Peyer's patch (tissue), 4 donors: ENCODE data around the gene FBXO36. TPM values are rescaled to one million over a fixed set of nuclear protein-coding genes. Genes with fewer than 3 reads are reported as not detected.

Experiments
- DNase-seq, 3 donors: peaks; one replicate each; pipeline ENCODE4 v3.0.0-alpha.2; 2017 to 2019
- H3K27ac ChIP-seq, 4 donors: fragments of 200-600 bp; sonication (generic); one replicate each; pipeline ENCODE4 v1.5.1; 2016 to 2019
- H3K27me3 ChIP-seq, 2 donors: fragments of 200-600 bp; sonication (generic); one replicate each; pipeline ENCODE4 v1.5.1; 2019
- H3K36me3 ChIP-seq, 3 donors: fragments of 200-600 bp; sonication (generic); one replicate each; pipeline ENCODE4 v1.5.1; 2016 to 2019
- H3K4me1 ChIP-seq, 4 donors: fragments of 200-600 bp; sonication (generic); one replicate each; pipeline ENCODE4 v1.5.1; 2016 to 2019
- H3K4me3 ChIP-seq, 4 donors: fragments of 200-600 bp; sonication (generic); 1 replicate in 3 of 4; 2 replicates in 1 of 4; pipeline ENCODE4 v1.5.1; 2016 to 2019; ENCODE audit warnings: mild to moderate bottlenecking in 1 of 4
- H3K9me3 ChIP-seq, 4 donors: fragments of 200-600 bp; sonication (generic); one replicate each; pipeline ENCODE4 v1.5.1; 2016 to 2019; ENCODE audit warnings: mild to moderate bottlenecking in 1 of 4
- POLR2A ChIP-seq, 2 donors: fragments of 450-650 bp; IDR thresholded peaks; one replicate each; pipeline ENCODE4 v1.5.1; 2017; ENCODE audit warnings: antibody characterized with exemption in 2 of 2, mild to moderate bottlenecking in 2 of 2, moderate library complexity in 2 of 2
- total RNA-seq, 4 donors: library from RNA; depleted of rRNA; stranded (reverse); fragments of >200 nt; gene quantifications; one replicate each; pipeline ENCODE4 v1.1.0, GENCODE V29; 2016
- TF ChIP-seq, protein P1 (sequence below), 6 experiments: fragments of 450-650 bp in 4 of 6; fragments of 200-600 bp in 2 of 6; sonication (generic) in 1 of 6; IDR thresholded peaks; one replicate each; pipeline ENCODE4 v1.5.1; 2017 to 2019; ENCODE audit warnings: antibody characterized with exemption in 6 of 6, mild to moderate bottlenecking in 3 of 6, moderate library complexity in 1 of 6

FBXO36 gene
- total RNA-seq, 4 donors from 2014 or later, result 0.94 to 2.7 (median 2.6) TPM; not detected in 1

DNA sequence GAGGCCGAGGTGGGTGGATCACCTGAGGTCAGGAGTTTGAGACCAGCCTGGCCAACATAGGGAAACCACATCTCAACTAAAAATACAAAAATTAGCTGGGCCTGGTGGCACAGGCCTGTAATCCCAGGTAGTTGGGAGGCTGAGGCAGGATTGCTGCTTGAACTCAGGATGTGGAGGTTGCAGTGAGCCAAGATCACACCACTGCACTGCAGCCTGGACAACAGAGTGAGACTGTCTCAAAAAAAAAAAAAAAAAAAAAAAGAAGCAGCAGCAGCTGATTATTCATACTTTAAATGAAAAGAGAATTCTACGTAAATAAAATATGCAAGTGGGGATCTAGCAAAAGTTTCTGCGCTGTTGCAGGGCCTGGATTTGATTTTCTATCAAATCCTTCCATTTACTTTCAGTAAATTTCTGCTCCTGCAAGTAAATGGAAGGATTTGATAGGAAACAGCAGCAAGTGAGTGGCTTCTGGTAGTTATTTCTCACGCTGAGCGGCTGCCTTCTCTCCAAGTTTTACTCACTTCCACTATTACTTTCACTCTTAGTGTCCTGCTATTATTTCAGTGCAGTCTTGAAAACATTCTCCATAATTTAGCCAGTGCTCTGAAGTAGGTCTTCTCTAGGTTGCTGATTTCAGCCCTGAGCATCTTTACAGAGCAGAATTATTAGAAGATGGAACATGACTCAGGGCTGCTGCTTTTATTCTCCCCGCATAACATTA is 78.0 kb downstream of the FBXO36 start:
- Histone ChIP-seq H3K4me1 (no peaks in the 10 kb centered on the region), H3K36me3 (no peaks in the 10 kb centered on the region), H3K4me3 (no peak overlapping the region), H3K27me3 (no peaks in the 10 kb centered on the region), H3K9me3 (no peaks in the 10 kb centered on the region), H3K27ac (no peak overlapping the region)
- TF ChIP-seq, protein P1, sequence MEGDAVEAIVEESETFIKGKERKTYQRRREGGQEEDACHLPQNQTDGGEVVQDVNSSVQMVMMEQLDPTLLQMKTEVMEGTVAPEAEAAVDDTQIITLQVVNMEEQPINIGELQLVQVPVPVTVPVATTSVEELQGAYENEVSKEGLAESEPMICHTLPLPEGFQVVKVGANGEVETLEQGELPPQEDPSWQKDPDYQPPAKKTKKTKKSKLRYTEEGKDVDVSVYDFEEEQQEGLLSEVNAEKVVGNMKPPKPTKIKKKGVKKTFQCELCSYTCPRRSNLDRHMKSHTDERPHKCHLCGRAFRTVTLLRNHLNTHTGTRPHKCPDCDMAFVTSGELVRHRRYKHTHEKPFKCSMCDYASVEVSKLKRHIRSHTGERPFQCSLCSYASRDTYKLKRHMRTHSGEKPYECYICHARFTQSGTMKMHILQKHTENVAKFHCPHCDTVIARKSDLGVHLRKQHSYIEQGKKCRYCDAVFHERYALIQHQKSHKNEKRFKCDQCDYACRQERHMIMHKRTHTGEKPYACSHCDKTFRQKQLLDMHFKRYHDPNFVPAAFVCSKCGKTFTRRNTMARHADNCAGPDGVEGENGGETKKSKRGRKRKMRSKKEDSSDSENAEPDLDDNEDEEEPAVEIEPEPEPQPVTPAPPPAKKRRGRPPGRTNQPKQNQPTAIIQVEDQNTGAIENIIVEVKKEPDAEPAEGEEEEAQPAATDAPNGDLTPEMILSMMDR (IDR thresholded peaks at IDR 0.05), result no peak
- no peak for TF ChIP-seq POLR2A (IDR thresholded peaks at IDR 0.05)
- no peak for DNase-seq

DNA sequence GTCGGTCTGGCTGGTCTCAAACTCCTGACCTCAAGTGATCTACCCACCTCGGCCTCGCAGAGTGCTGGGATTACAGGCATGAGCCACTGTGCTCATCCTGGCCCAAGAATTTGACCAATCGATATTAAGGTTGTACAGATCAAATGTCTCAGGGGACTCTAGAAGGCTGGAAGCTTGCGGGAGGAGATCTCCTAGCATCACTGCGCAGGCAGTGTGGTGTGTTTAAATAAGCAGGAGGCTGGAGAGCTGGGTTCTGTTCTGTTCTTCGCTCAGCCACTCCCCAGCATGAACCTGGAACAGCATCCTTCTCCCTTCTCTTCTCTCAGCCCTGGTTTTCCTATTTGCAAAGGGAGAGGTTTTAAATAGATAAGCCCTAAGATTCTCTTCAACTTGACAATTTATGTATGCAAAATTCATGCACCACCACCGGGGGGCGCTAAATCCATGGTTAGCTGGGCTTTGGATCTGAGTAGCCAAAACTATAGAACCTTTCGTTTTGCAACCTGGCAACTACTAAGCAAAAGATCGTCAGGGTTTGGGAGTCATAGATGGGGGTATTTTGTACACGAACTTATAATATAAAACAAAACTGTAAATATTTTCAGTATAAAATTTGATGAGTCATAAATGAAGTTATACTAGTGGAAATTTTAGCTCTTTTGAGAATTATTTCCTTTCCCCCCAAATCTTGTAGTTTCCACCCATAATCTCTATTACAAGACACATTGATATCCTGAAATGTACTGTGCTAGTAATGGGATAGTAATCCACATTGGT is 85.8 kb downstream of the FBXO36 start:
- no peak overlapping the region for H3K4me3 ChIP-seq
- no peaks in the 10 kb centered on the region for H3K27me3 ChIP-seq
- H3K4me1 ChIP-seq, result no peaks in the 10 kb centered on the region
- no peaks in the 10 kb centered on the region for H3K9me3 ChIP-seq
- no peaks in the 10 kb centered on the region for H3K36me3 ChIP-seq
- no peak overlapping the region for H3K27ac ChIP-seq
- no peak for TF ChIP-seq POLR2A (IDR thresholded peaks at IDR 0.05)
- TF ChIP-seq, protein P1 (IDR thresholded peaks at IDR 0.05), result peak; percentile 73 to 90 (median 78)
- peak; percentile 77 to 91 (median 83) for DNase-seq

DNA sequence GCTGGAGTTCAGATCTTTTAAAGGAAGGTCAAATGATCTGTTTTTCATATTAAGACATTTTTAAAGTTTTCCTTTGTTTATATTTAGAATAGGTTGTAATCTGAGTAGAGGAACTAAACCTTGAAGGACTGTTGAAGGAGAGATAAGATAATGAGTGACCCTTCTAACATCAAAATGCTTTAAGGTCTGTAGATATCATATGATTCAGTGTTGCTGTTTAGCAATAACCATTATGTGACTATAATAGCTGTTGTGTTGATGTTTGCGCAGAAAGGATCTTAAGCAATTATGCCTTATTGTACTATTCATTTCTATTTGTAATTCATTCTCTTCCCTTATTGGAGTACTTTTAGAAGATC is 86.4 kb downstream of the FBXO36 start:
- no peaks in the 10 kb centered on the region for H3K27me3 ChIP-seq
- H3K36me3 ChIP-seq, result no peaks in the 10 kb centered on the region
- H3K4me1 ChIP-seq, result no peaks in the 10 kb centered on the region
- TF ChIP-seq, protein P1 (IDR thresholded peaks at IDR 0.05), result no peak
- TF ChIP-seq POLR2A (IDR thresholded peaks at IDR 0.05), result no peak
- no peak overlapping the region for H3K4me3 ChIP-seq
- no peak for DNase-seq
- no peak overlapping the region for H3K27ac ChIP-seq
- H3K9me3 ChIP-seq, result no peaks in the 10 kb centered on the region

DNA sequence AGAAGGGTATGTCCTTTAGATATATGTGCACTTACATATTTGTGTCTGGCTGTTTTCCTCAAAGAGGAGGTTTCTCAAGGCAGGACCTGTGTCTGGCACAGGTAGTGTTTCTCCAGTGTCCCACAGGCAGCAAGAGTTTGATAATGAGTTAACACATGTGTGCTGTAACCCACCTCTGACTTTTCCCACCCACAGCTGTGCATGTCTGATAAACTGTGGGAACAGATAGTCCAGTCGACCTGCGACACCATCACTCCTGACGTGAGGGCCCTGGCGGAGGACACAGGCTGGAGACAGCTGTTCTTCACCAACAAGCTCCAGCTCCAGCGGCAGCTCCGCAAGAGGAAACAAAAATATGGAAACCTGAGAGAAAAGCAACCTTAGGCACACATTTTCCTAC is 88.2 kb downstream of the FBXO36 start:
- Histone ChIP-seq H3K4me3 (no peak overlapping the region), H3K27ac (no peak overlapping the region), H3K4me1 (no peaks in the 10 kb centered on the region), H3K36me3 (no peaks in the 10 kb centered on the region), H3K9me3 (no peaks in the 10 kb centered on the region), H3K27me3 (no peaks in the 10 kb centered on the region)
- no peak for DNase-seq
- TF ChIP-seq, protein P1 (IDR thresholded peaks at IDR 0.05), result no peak
- TF ChIP-seq POLR2A (IDR thresholded peaks at IDR 0.05), result no peak

DNA sequence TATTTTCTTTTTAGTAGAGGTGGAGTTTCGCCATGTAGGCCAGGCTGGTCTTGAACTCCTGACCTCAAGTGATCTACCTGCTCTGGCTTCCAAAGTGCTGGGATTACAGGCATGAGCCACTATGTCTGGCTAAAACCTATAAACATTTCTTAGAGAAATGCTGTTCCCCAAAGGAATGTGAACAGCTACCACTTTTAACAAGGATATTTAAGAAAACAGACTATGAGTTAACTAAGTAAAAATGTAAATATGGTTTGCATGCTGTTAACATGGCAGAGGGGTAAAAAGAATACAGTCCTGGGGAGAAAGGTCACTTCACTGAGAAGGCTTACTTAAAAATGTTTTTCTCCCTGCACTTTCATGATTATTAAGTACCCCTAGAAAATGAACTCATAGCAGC is 89.3 kb downstream of the FBXO36 start:
- no peak for DNase-seq
- H3K4me3 ChIP-seq, result no peak overlapping the region
- TF ChIP-seq, protein P1 (IDR thresholded peaks at IDR 0.05), result no peak
- TF ChIP-seq POLR2A (IDR thresholded peaks at IDR 0.05), result no peak
- no peak overlapping the region for H3K27ac ChIP-seq
- H3K36me3 ChIP-seq, result no peaks in the 10 kb centered on the region
- no peaks in the 10 kb centered on the region for H3K27me3 ChIP-seq
- no peaks in the 10 kb centered on the region for H3K9me3 ChIP-seq
- H3K4me1 ChIP-seq, result no peaks in the 10 kb centered on the region
